T-helper 9 cell (primary cell): ENCODE results near the gene ATF2.
"Not testable (repeated sequence)": the region's sequence is repeated elsewhere in the genome, so short reads cannot be mapped to it uniquely, and the experiment has no call there.

Source experiments
- DNase-seq: peaks from one replicate; pipeline ENCODE4 v3.0.0-alpha.2; 2020

ATF2 gene

DNA sequence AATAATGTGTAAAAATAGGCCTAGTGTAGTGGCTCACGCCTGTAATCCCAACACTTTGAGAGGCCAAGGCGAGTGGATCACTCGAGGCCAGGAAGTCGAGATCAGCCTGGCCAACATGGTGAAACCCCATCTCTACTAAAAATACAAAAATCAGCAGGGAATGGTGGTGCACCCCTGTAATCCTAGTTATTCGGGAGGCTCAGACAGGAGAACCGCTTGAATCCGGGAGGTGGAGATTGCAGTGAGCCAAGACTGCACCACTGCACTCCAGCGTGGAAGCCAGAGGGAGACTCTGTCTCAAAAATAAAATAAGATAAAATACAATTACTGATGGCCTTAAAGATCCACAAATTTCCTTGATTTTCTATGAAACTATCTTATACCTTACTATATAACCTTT, 3.8 kb downstream of the ATF2 start:
- no peak for DNase-seq

- DNase-seq, result no peak
Observed at GRCh38 chr2:175158894-175159293, 9.1 kb downstream of the ATF2 start.

GRCh38 chr2:175156534-175156933, 11.5 kb downstream of the ATF2 start:
- DNase-seq, result no peak

DNA sequence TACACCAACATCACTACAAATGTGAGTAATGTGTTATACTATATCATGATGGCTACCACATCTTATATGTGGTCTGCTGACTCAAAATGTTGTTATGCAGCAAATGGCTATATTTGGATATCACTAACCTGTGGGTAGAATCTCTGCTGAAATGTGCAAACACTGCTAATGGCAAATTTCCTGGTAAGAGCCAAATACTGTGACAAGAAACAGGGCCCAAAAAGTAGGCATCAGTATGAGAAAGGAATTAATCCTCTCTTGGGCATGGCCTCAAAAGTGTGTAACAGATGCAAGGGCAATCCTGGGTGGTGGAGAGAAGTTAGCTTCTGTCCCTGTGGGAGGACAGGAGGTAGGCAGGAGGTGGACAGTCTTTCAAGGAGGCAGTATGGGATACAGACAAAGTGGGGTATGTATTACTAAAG, 13.3 kb downstream of the ATF2 start:
- DNase-seq, result no peak

DNA sequence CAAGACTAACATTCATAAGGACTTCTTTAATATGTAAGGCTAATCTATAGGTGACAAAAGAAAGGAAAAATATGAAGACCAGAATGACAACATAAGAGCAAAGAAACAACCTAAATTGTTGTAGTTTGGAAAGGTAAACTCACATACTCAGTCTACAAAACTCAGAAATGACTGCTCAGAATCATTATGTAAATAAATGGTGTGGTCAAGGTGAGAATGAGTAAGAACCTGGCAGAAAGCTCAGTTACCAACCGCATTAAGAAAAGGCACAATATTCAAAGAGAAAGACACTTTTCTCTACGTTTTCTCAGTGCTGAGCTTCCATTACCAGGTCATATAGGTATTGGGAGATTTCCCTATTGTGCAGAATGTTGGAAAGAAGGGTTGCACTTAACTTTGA, 15.8 kb downstream of the ATF2 start:
- DNase-seq, result no peak

GRCh38 chr2:175151791-175152190, 16.2 kb downstream of the ATF2 start:
- DNase-seq, result no peak

GRCh38 chr2:175147186-175147585, 20.8 kb downstream of the ATF2 start:
- DNase-seq, result no peak

GRCh38 chr2:175143678-175144077, 24.3 kb downstream of the ATF2 start:
- no peak for DNase-seq

- no peak for DNase-seq
Observed at GRCh38 chr2:175143191-175143590, 24.8 kb downstream of the ATF2 start.

DNA sequence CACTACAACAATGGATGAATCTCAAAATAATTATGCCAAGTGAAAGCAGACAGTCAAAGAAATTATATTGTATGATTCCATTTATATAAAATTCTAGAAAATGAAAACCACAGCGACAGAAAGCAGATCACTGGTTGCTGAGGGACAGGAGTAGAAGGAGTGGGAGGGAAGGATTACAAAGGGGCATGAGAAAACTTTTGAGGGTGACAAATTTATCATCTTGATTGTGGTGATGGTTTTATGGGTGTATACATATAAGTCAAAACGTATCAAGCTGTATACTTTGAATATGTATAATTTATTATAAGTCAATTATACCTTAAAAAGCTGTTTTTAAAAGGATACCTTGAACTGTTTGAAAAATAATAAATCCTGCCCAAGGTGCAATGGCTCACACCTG, 27.7 kb downstream of the ATF2 start:
- DNase-seq, result no peak

GRCh38 chr2:175137793-175138192, 30.2 kb downstream of the ATF2 start:
- DNase-seq, result no peak

- no peak for DNase-seq
Observed at GRCh38 chr2:175136334-175137215, 31.4 kb downstream of the ATF2 start.

DNA sequence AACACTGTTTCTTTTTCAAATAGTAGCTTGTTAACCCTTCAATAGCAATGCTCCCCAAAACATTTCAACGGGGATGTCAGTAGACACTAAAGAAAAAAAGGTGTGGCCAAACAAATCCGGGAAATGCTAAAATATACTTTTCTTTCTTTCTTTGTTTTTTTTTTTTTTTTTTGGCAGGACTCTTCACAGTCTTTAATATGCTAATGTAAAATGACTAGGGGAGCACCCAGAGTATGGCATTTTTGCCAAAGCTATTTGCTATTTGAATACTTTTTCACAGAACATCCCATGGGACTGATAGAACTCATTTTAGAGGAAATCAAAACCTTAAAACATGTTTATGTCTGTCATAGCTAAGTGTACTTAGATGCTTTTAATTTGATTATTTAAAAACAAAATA, 32.1 kb downstream of the ATF2 start:
- no peak for DNase-seq

DNA sequence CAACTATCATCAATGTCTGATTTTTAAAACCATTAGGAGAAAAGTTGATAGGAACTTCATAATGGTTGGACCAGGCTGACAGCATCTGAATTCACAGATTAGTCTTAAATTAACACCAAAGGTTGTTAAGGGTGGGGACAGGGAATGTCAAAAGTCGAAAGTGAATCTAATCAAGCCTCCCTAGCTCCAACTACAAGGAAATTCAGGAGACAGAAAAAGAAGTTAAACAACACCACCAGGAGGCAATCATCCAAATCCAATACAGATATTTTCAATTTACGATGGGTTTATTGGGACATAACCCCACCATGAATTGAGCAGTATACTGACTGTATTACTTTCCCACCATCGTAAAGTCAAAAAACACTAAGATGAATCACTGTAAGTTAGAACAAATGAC, 32.8 kb downstream of the ATF2 start:
- no peak for DNase-seq

- no peak for DNase-seq
Observed at GRCh38 chr2:175131252-175131651, 36.8 kb downstream of the ATF2 start.

DNA sequence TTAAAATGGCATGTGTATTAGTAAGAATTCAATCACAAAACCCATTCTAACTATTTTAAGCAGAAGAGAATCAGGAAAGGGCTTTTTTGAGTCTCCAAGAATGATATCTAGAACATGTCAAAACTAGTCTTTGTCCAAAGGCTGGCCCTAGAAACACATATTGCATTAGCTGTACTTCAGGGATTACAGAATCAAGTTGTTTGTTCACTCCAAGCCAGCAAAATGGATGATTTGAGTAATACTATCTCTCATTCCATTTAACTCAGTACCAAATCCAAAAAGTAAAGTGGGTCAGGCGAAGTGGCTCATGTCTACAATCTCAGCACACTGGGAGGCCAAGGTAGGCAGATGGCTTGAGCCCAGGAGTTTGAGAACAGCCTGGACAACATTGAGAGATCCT, 41.3 kb downstream of the ATF2 start:
- no peak for DNase-seq

DNA sequence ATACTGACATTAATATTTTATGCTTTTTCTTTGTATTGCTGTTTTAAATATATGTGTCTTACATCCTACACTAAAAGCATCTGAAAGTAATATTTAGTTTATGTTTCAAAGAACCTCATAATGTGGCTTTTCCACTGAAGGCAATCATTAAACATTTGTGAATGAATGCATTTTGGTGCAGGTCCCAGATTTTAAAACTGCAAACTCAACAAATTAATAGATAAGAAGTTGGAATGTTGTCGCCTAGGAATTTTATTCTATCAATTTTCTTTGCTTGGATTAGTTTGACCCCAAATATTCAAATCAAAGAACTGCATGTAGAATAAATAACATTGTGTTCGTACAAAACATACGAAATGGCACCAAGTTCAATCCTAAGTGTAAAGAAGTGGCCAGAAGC, 44.7 kb downstream of the ATF2 start:
- no peak for DNase-seq

- DNase-seq, result no peak
Observed at GRCh38 chr2:175111200-175111657, 56.8 kb downstream of the ATF2 start.

GRCh38 chr2:175108091-175108490, 59.9 kb downstream of the ATF2 start:
- not testable (repeated sequence) for DNase-seq

GRCh38 chr2:175107146-175107545, 60.9 kb downstream of the ATF2 start:
- DNase-seq, result no peak

DNA sequence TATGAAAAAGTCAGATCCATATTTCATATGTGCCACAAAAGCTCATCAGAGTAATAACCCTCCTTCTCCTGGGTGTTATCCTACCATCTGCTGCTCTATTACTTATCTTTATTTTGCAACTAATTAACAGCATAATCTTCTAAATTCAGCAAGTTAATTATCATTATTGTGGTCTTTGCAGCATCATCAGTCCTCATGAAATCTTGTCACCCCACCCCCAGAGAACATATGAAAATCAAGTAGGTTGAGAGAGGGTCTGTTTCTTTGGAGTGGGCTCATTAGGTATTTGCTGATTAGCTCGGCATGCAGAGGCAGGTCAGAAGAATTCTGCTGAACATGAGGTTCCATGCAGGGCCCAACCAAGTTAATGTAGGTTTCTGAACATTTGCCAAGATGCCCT, 64.8 kb downstream of the ATF2 start:
- DNase-seq, result no peak

- no peak for DNase-seq
Observed at GRCh38 chr2:175101514-175101913, 66.5 kb downstream of the ATF2 start.

- no peak for DNase-seq
Observed at GRCh38 chr2:175097297-175097696, 70.7 kb downstream of the ATF2 start.

DNA sequence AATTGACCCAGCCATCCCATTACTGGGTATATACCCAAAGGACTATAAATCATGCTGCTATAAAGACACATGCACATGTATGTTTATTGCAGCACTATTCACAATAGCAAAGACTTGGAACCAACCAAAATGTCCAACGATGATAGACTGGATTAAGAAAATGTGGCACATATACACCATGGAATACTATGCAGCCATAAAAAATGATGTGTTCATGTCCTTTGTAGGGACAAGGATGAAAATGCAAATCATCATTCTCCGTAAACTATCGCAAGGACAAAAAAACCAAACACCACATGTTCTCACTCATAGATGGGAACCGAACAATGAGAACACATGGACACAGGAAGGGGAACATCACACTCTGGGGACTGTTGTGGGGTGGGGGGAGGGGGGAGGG, 83.9 kb downstream of the ATF2 start:
- not testable (repeated sequence) for DNase-seq

- DNase-seq, result no peak
Observed at GRCh38 chr2:175080479-175080878, 87.5 kb downstream of the ATF2 start.
